ENCODE data around the gene SMARCC1. TPM values are rescaled to one million over a fixed set of nuclear protein-coding genes. Genes with fewer than 3 reads are reported as not detected.

The SMARCC1 gene
- total RNA-seq, 2 donors from 2014 or later: 11.6 to 19.3 TPM

DNA sequence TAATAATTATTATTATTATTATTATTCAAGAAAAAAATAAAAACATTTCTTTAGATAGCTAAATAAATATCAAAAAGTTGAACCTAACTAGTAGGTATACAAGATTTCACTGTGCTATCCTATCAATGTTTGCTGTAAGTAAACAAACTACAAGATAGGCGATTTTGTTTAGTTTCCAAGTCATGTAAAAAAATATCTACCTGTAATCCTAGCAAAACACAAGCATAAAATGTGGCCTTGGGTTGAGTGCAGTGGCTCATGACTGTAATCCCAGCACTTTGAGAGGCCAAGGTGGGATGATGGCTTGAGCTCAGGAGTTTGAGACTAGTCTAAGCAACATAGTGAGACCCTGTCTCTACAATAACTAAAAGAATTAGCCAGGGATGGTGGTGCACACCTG, 131.4 kb downstream of the SMARCC1 start:
- no peaks in the 10 kb centered on the region for H3K4me1 ChIP-seq
- TF ChIP-seq CTCF (IDR thresholded peaks at IDR 0.05): no peak

DNA sequence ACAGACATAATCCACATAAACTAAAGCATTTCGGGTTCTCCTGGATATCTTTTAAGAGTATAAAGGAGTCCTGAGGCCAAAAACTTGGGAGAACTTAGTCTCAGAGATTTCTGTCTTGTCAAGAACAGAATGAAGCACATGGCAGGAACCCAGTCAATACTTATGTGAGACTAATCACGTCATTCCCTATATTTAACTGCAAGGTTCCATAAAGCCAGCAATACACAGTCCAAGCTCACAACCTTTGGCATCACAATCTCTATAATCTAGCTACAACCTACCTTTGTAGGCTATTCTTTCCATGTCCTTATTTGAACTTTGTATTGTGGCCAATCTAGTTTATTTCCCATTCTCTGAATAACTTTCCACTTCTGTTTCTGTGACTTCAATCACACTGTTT, 134.1 kb downstream of the SMARCC1 start:
- Histone ChIP-seq H3K4me3 (no peak overlapping the region), H3K27ac (no peak overlapping the region)
- no peak for TF ChIP-seq CTCF (IDR thresholded peaks at IDR 0.05)

More for the DNA sequence above, 131.4 kb downstream of the SMARCC1 start:
- DNase-seq (ENCODE audit: low spot score): no peak
- Histone ChIP-seq H3K36me3 (no peaks in the 10 kb centered on the region), H3K27me3 (no peaks in the 10 kb centered on the region), H3K9me3 (no peaks in the 10 kb centered on the region), H3K4me3 (no peak overlapping the region), H3K27ac (no peak overlapping the region)

DNA sequence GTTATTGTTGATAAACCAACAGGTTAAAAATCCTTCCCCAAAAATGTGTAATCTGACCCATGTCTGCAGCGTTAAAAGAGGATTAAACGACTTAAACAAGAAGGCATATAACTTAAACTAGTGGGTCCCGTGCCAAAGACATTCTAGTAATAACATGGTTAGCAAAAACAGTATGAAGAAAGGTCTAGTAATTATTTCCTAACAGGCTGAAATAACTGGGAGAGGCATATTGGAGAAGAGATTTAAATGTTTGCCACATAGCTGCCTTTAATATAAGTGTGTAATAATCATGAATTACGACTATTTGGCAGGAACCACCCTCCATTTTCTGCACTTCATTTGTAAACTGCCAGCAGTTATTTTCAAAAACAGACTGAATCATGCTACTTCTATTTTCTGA, 135.3 kb downstream of the SMARCC1 start:
- H3K4me1 ChIP-seq: no peaks in the 10 kb centered on the region
- H3K9me3 ChIP-seq: no peaks in the 10 kb centered on the region
- no peak overlapping the region for H3K27ac ChIP-seq
- no peak overlapping the region for H3K4me3 ChIP-seq
- DNase-seq (ENCODE audit: low spot score): no peak
- no peak for TF ChIP-seq CTCF (IDR thresholded peaks at IDR 0.05)
- H3K27me3 ChIP-seq: no peaks in the 10 kb centered on the region
- peaks cover 7% of the 10 kb centered on the region for H3K36me3 ChIP-seq

More for the DNA sequence above, 134.1 kb downstream of the SMARCC1 start:
- DNase-seq (ENCODE audit: low spot score): no peak
- H3K36me3 ChIP-seq: peaks cover 6% of the 10 kb centered on the region
- H3K9me3 ChIP-seq: no peaks in the 10 kb centered on the region
- H3K4me1 ChIP-seq: no peaks in the 10 kb centered on the region
- H3K27me3 ChIP-seq: no peaks in the 10 kb centered on the region

- no peak for DNase-seq (ENCODE audit: low spot score)
- Histone ChIP-seq H3K27me3 (no peaks in the 10 kb centered on the region), H3K4me3 (no peak overlapping the region), H3K27ac (no peak overlapping the region), H3K4me1 (no peaks in the 10 kb centered on the region), H3K36me3 (peaks cover 7% of the 10 kb centered on the region), H3K9me3 (no peaks in the 10 kb centered on the region)
- no peak for TF ChIP-seq CTCF (IDR thresholded peaks at IDR 0.05)
Measured at GRCh38 chr3:47645551-47645950, 136.1 kb downstream of the SMARCC1 start.

DNA sequence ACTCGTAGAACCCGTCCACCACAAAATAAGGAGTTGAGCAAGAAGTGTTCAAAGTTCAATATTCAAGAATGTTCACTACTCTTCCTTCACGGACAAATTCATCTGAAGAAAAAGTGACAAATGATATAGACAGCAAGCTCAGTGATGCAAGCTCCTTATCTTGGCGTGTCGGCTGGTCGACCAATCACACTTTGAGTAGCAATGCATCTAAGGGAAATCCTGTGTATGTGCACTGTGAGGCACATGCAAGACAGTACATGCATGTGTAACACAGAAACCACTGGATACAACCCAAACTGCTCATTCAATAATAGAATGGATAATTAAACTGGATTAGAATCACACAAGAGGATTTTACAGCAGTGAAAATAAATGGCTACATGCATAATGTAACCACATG, 138.6 kb downstream of the SMARCC1 start:
- no peak for TF ChIP-seq CTCF (IDR thresholded peaks at IDR 0.05)
- Histone ChIP-seq H3K27ac (no peak overlapping the region), H3K4me1 (no peaks in the 10 kb centered on the region), H3K36me3 (peaks cover 14% of the 10 kb centered on the region), H3K9me3 (no peaks in the 10 kb centered on the region), H3K27me3 (no peaks in the 10 kb centered on the region), H3K4me3 (no peak overlapping the region)
- DNase-seq (ENCODE audit: low spot score): no peak

GRCh38 chr3:47641739-47642138, 140.0 kb downstream of the SMARCC1 start:
- Histone ChIP-seq H3K27ac (no peak overlapping the region), H3K4me3 (no peak overlapping the region), H3K4me1 (no peaks in the 10 kb centered on the region), H3K27me3 (no peaks in the 10 kb centered on the region), H3K36me3 (peaks cover 24% of the 10 kb centered on the region), H3K9me3 (no peaks in the 10 kb centered on the region)
- DNase-seq (ENCODE audit: low spot score): no peak
- no peak for TF ChIP-seq CTCF (IDR thresholded peaks at IDR 0.05)

All from right atrium auricular region (tissue), 2 donors.